Measurements from ENCODE around the gene IYD.

GRCh38 chr6:150370112-150370511, 1.3 kb downstream of the IYD start:
- no peak for TF ChIP-seq EP300 (IDR thresholded peaks at IDR 0.05; ENCODE audit: borderline replicate concordance)
- no peak for TF ChIP-seq FOXM1 (IDR thresholded peaks at IDR 0.05; ENCODE audit: borderline replicate concordance, low read depth)
- no peak for TF ChIP-seq TEAD4 (IDR thresholded peaks at IDR 0.05)
- no peak for TF ChIP-seq REST (IDR thresholded peaks at IDR 0.05; ENCODE audit: low read depth)
- TF ChIP-seq CREB1 (IDR thresholded peaks at IDR 0.05; ENCODE audit: low read depth), result no peak
- no peak for TF ChIP-seq CEBPB (IDR thresholded peaks at IDR 0.05)
- no peak for TF ChIP-seq RAD21 (IDR thresholded peaks at IDR 0.05; ENCODE audit: low read depth)
- no peak for TF ChIP-seq TAF1 (IDR thresholded peaks at IDR 0.05; ENCODE audit: low read depth)
- TF ChIP-seq YY1 (IDR thresholded peaks at IDR 0.05; ENCODE audit: low read depth), result no peak
- no peak for TF ChIP-seq EGR1 (IDR thresholded peaks at IDR 0.05)
- no peak for TF ChIP-seq ZBTB7A (IDR thresholded peaks at IDR 0.05; ENCODE audit: low read depth)
- no peak for TF ChIP-seq NFIC (IDR thresholded peaks at IDR 0.05)
- no peak for TF ChIP-seq MAX (IDR thresholded peaks at IDR 0.05)

Data from Ishikawa (cell line).